A172 (cell line): ENCODE results near the gene C5orf46. TPM values are rescaled to one million over a fixed set of nuclear protein-coding genes. Genes with fewer than 3 reads are reported as not detected.

Experiments
- DNase-seq: peaks from one replicate; pipeline ENCODE4 v3.0.0-alpha.2; 2015; ENCODE audit warnings: low spot score
- total RNA-seq: library from RNA; depleted of rRNA; stranded (reverse); fragments of >200 nt; shearing (Covaris generic); gene quantifications from 2 replicates; pipeline ENCODE4 v1.2.3, GENCODE V29; 2014; rRNA removed

C5orf46 gene
- total RNA-seq, 1 experiment from 2014 or later, result not detected

- no peak for DNase-seq
Measured at GRCh38 chr5:147858565-147858964, 47.8 kb downstream of the C5orf46 start.

GRCh38 chr5:147857302-147858129 lies 48.8 kb downstream of the C5orf46 start:
- DNase-seq, result peak; percentile 68

GRCh38 chr5:147856801-147857200 lies 49.5 kb downstream of the C5orf46 start:
- DNase-seq, result no peak

- DNase-seq, result no peak
Measured at GRCh38 chr5:147855774-147856069, 50.6 kb downstream of the C5orf46 start.

GRCh38 chr5:147854894-147855773 lies 51.2 kb downstream of the C5orf46 start:
- DNase-seq, result no peak

GRCh38 chr5:147854331-147854730 lies 52.0 kb downstream of the C5orf46 start:
- DNase-seq, result no peak

GRCh38 chr5:147853372-147853987 lies 52.9 kb downstream of the C5orf46 start:
- DNase-seq, result no peak

GRCh38 chr5:147852365-147852764 lies 54.0 kb downstream of the C5orf46 start:
- DNase-seq, result no peak

GRCh38 chr5:147851578-147851977 lies 54.8 kb downstream of the C5orf46 start:
- DNase-seq, result no peak

- no peak for DNase-seq
Measured at GRCh38 chr5:147849226-147849625, 57.1 kb downstream of the C5orf46 start.

GRCh38 chr5:147845618-147846017 lies 60.7 kb downstream of the C5orf46 start:
- DNase-seq, result no peak

GRCh38 chr5:147844846-147845245 lies 61.5 kb downstream of the C5orf46 start:
- DNase-seq, result no peak

GRCh38 chr5:147842869-147843268 lies 63.5 kb downstream of the C5orf46 start:
- DNase-seq, result no peak

Other genes starting within 250 kb of the C5orf46 start
- gene JAKMIP2, start 123.8 kb downstream of the C5orf46 start, total RNA-seq, result 12.5 and 15.6 TPM in 2 replicates
- gene SPINK1, start 74.9 kb downstream of the C5orf46 start, total RNA-seq, result 0.72 and 55.3 TPM in 2 replicates
- not detected in 2 replicates for gene SCGB3A2, start 27.8 kb downstream of the C5orf46 start, total RNA-seq
- 0.34 and 1.1 TPM in 2 replicates for gene SPINK5, start 157.4 kb upstream of the C5orf46 start, total RNA-seq